Adipocyte (in vitro differentiated cells): ENCODE data around the gene NIPA2.

Experiments
- DNase-seq: peaks from one replicate; pipeline ENCODE4 v3.0.0-alpha.2; 2015; ENCODE audit warnings: low read depth
- H3K27me3 ChIP-seq: replicated peaks from 2 replicates; pipeline ENCODE4 v1.7.0; 2013; ENCODE audit warnings: mild to moderate bottlenecking, low read length, moderate library complexity; ENCODE audit not compliant: control insufficient read depth, insufficient read depth
- H3K36me3 ChIP-seq: 2 replicates; pipeline ENCODE4 v1.7.0; 2013; ENCODE audit warnings: low read length, mild to moderate bottlenecking, moderate library complexity; ENCODE audit not compliant: control insufficient read depth, insufficient read depth, severe bottlenecking
- H3K4me1 ChIP-seq: 2 replicates; pipeline ENCODE4 v1.7.0; 2013; ENCODE audit warnings: mild to moderate bottlenecking, low read length, moderate library complexity; ENCODE audit not compliant: control insufficient read depth, insufficient read depth
- H3K4me3 ChIP-seq: 2 replicates; pipeline ENCODE4 v1.7.0; 2013; ENCODE audit warnings: mild to moderate bottlenecking, low read length, moderate library complexity
- H3K9ac ChIP-seq: 2 replicates; pipeline ENCODE4 v1.7.0; 2013; ENCODE audit warnings: mild to moderate bottlenecking, low read length, moderate library complexity
- H3K9me3 ChIP-seq: 2 replicates; pipeline ENCODE4 v1.7.0; 2013; ENCODE audit warnings: mild to moderate bottlenecking, low read length, moderate library complexity; ENCODE audit not compliant: control insufficient read depth

The NIPA2 gene

GRCh38 chr15:22890296-22890695 lies 51.8 kb downstream of the NIPA2 start:
- H3K27me3 ChIP-seq = no peaks in the 10 kb centered on the region
- peaks cover 16% of the 10 kb centered on the region for H3K4me1 ChIP-seq
- no peak overlapping the region for H3K9ac ChIP-seq
- H3K9me3 ChIP-seq = no peaks in the 10 kb centered on the region
- no peak for DNase-seq
- peaks cover 31% of the 10 kb centered on the region for H3K36me3 ChIP-seq
- no peak overlapping the region for H3K4me3 ChIP-seq

GRCh38 chr15:22891426-22892210 lies 53.2 kb downstream of the NIPA2 start:
- no peak for DNase-seq
- Histone ChIP-seq H3K9me3 (no peaks in the 10 kb centered on the region), H3K27me3 (no peaks in the 10 kb centered on the region), H3K4me1 (peaks cover 16% of the 10 kb centered on the region), H3K9ac (no peak overlapping the region), H3K36me3 (peaks cover 39% of the 10 kb centered on the region), H3K4me3 (no peak overlapping the region)

GRCh38 chr15:22892333-22892732 lies 53.9 kb downstream of the NIPA2 start:
- Histone ChIP-seq H3K36me3 (peaks cover 43% of the 10 kb centered on the region), H3K27me3 (no peaks in the 10 kb centered on the region), H3K9me3 (no peaks in the 10 kb centered on the region), H3K4me3 (no peak overlapping the region), H3K9ac (no peak overlapping the region), H3K4me1 (peaks cover 11% of the 10 kb centered on the region)
- DNase-seq = no peak

- Histone ChIP-seq H3K4me3 (no peak overlapping the region), H3K36me3 (peaks cover 47% of the 10 kb centered on the region), H3K9ac (no peak overlapping the region), H3K4me1 (peaks cover 4% of the 10 kb centered on the region), H3K9me3 (no peaks in the 10 kb centered on the region), H3K27me3 (no peaks in the 10 kb centered on the region)
- no peak for DNase-seq
Observed at GRCh38 chr15:22893081-22893480, 54.6 kb downstream of the NIPA2 start.

GRCh38 chr15:22893881-22894280 lies 55.4 kb downstream of the NIPA2 start:
- H3K9ac ChIP-seq = no peak overlapping the region
- H3K27me3 ChIP-seq = no peaks in the 10 kb centered on the region
- no peak for DNase-seq
- no peak overlapping the region for H3K4me3 ChIP-seq
- H3K9me3 ChIP-seq = no peaks in the 10 kb centered on the region
- H3K36me3 ChIP-seq = peaks cover 47% of the 10 kb centered on the region
- H3K4me1 ChIP-seq = no peaks in the 10 kb centered on the region

- H3K9me3 ChIP-seq = no peaks in the 10 kb centered on the region
- H3K4me1 ChIP-seq = no peaks in the 10 kb centered on the region
- no peaks in the 10 kb centered on the region for H3K27me3 ChIP-seq
- H3K4me3 ChIP-seq = no peak overlapping the region
- H3K36me3 ChIP-seq = peaks cover 60% of the 10 kb centered on the region
- no peak for DNase-seq
- H3K9ac ChIP-seq = no peak overlapping the region
Observed at GRCh38 chr15:22895465-22896190, 57.2 kb downstream of the NIPA2 start.

- Histone ChIP-seq H3K9me3 (no peaks in the 10 kb centered on the region), H3K27me3 (no peaks in the 10 kb centered on the region), H3K4me3 (no peak overlapping the region), H3K36me3 (peaks cover 63% of the 10 kb centered on the region), H3K4me1 (no peaks in the 10 kb centered on the region), H3K9ac (no peak overlapping the region)
- DNase-seq = no peak
Observed at GRCh38 chr15:22902046-22902445, 63.6 kb downstream of the NIPA2 start.

GRCh38 chr15:22902578-22902977 lies 64.1 kb downstream of the NIPA2 start:
- H3K4me1 ChIP-seq = no peaks in the 10 kb centered on the region
- no peak overlapping the region for H3K9ac ChIP-seq
- no peak overlapping the region for H3K4me3 ChIP-seq
- peaks cover 65% of the 10 kb centered on the region for H3K36me3 ChIP-seq
- H3K9me3 ChIP-seq = no peaks in the 10 kb centered on the region
- H3K27me3 ChIP-seq = no peaks in the 10 kb centered on the region
- DNase-seq = no peak

- Histone ChIP-seq H3K9me3 (no peaks in the 10 kb centered on the region), H3K36me3 (peaks cover 66% of the 10 kb centered on the region), H3K4me3 (no peak overlapping the region), H3K27me3 (no peaks in the 10 kb centered on the region), H3K4me1 (no peaks in the 10 kb centered on the region), H3K9ac (no peak overlapping the region)
- no peak for DNase-seq
Observed at GRCh38 chr15:22902981-22903380, 64.5 kb downstream of the NIPA2 start.

GRCh38 chr15:22903427-22903826 lies 65.0 kb downstream of the NIPA2 start:
- no peak for DNase-seq
- no peaks in the 10 kb centered on the region for H3K4me1 ChIP-seq
- no peak overlapping the region for H3K4me3 ChIP-seq
- no peak overlapping the region for H3K9ac ChIP-seq
- H3K27me3 ChIP-seq = no peaks in the 10 kb centered on the region
- H3K9me3 ChIP-seq = no peaks in the 10 kb centered on the region
- peaks cover 70% of the 10 kb centered on the region for H3K36me3 ChIP-seq

- H3K36me3 ChIP-seq = peaks cover 75% of the 10 kb centered on the region
- H3K9me3 ChIP-seq = no peaks in the 10 kb centered on the region
- DNase-seq = no peak
- no peak overlapping the region for H3K4me3 ChIP-seq
- H3K4me1 ChIP-seq = no peaks in the 10 kb centered on the region
- no peaks in the 10 kb centered on the region for H3K27me3 ChIP-seq
- H3K9ac ChIP-seq = no peak overlapping the region
Observed at GRCh38 chr15:22903961-22904534, 65.6 kb downstream of the NIPA2 start.
